NCI-H2227 (cell line): Measurements from ENCODE around the gene CCL3.

ENCODE experiments used
- DNase-seq: peaks from one replicate; lab custom pipeline; 2025; ENCODE audit not compliant: unreplicated experiment; lab: John Stamatoyannopoulos, UW

The CCL3 gene

GRCh38 chr17:36049643-36050042 lies 40.3 kb downstream of the CCL3 start:
- DNase-seq, result no peak

DNA sequence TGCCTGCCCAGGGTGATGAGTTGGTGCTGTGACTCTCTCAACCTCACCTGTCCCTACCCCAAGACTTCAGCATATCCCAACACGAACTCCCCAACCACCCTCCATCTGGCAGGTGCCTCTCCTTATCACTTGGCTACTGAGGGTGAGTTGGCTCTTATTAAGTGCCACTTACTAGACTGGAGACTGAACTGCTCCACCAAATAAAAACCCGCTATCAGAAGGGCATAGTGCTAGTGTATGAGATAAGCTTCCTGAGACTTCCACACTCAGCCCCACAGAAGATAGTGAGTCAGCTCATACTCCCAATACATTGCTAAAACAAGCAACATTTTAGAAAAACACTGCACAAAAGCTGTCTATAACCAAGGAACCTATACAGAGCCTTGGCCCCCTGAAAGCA lies 41.9 kb downstream of the CCL3 start:
- no peak for DNase-seq
